Measurements from ENCODE around the gene IDH3G.
A peak's percentile ranks its signal among the peaks of the same experiment; 100 is the strongest.
"Not testable (repeated sequence)": the region's sequence is repeated elsewhere in the genome, so short reads cannot be mapped to it uniquely, and the experiment has no call there.

Gene IDH3G

DNA sequence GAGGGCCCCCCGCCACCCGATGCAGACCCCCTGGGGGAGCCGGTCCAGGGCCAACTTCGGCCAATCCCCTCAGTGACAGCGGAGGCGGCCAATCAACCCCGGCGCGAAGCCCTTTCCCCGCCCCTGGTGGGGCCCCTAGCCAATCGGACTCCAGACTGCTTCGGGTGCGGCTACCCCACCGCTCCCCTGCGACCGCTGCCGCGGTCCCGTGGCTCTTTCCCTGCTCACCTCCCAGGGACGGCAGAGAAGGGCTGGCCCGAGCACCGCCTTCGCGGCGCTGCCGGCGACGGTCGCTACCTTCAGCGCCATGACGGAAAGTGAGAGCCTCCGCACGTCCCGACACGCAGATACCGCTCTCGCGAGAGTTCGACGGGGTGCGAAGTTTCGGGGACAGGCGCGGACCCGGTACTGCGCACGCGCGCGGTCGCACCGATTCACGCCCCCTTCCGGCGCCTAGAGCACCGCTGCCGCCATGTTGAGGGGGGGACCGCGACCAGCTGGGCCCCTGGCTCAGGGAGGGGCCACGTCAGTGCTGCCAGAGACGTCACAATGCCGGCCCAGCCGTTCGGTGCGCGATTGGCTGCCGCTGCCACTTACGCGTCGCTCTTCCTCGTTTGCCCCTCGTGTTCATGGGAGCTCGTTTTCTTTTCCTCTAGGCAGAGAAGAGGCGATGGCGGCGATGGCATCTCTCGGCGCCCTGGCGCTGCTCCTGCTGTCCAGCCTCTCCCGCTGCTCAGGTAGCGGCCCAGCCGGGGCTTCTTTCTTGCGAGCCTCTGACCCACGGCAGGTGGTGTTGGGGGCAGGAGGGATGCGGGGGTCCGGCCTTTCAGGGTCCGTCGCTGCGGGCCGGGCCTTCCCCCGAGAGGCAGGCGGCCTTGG, at the start of gene IDH3G, which contains the start of gene SSR4:
TSS of gene IDH3G (minus strand) at position 358 of the 879 bp plus-strand sequence. CDS start at position 309, 49 bp downstream.
TSS of gene SSR4 (plus strand) at position 651 of the 879 bp plus-strand sequence. CDS start at position 671, 20 bp downstream.
- peak; percentile 73 to 83 for DNase-seq (ENCODE audit: low read depth in 2 of 2, low spot score in 1 of 2)

DNA sequence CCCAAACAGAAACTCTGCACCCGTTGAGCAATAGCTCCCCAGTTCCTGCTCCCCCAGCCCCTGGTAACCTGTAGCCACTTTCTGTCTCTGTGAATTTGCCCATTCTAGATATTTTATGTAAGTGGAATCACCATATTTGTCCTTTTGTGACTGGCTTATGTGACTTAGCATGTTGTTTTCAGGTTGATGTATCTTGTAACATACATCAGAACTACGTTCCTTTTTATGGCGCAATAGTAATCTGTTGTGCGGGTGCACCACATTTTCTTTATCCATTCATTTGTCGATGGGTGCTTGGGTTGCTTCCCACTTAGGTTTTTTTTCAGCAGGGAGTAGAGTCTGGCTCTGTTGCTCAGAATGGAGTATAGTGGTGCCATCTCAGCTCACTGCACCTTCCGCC, 42.7 kb upstream of the IDH3G start:
- no peak for DNase-seq (ENCODE audit: low read depth in 2 of 2, low spot score in 1 of 2)

DNA sequence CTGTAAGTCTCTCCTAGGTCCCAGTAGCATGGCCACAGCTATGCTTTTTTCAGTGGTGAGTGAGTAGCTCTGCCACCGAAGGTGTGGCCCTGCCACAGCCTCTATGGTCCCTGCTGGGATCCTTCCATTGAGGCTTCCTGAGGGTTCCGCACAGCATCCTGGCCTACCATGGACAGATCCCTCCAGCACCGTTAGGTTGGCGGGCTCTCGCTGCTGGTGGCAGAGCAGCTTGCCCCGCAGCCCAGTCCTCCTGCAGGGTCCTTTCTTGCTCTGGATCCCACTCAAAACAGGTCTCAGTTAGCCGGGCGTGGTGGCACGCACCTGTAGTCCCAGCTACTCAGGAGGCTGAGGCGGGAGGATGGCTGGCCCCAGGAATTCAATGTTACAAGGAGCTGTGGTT, 38.6 kb upstream of the IDH3G start:
- DNase-seq (ENCODE audit: low read depth in 2 of 2, low spot score in 1 of 2): no peak

DNA sequence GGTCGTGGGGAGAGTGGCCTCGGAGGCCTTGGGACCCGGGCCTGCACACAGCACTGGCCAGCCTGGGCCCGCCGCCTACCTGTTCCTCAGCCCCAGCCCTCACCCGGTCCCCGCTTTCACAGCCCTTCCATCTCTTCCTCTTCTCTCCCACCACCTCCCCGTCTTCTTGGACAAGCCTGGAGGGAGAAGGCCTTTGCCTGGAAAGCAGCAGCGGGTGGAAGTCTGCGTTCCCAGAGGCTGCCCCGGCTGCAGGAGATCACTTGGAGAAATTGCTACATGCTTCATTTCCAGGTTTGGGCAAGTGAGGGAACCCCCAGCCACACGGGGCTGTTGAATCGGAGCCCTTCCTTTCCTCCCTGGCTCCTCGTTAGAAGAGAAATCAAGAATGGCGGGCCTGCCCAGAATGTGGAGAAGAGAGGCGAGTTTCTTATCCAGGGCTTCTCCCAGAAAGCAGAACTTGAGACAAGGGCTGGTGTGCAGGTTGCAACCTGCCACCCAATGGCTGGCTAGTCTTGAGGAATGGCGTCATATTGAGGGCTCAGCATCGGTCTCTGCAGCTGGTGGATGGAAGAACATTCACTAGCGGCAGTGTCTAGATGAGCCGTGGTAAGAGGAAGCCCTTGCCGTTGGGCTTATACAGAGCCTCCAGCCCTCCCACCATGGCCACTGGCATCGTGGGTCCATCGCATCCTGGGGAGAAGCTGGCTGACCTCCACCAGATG, 37.4 kb upstream of the IDH3G start:
- DNase-seq (ENCODE audit: low read depth in 2 of 2, low spot score in 1 of 2): no peak

DNA sequence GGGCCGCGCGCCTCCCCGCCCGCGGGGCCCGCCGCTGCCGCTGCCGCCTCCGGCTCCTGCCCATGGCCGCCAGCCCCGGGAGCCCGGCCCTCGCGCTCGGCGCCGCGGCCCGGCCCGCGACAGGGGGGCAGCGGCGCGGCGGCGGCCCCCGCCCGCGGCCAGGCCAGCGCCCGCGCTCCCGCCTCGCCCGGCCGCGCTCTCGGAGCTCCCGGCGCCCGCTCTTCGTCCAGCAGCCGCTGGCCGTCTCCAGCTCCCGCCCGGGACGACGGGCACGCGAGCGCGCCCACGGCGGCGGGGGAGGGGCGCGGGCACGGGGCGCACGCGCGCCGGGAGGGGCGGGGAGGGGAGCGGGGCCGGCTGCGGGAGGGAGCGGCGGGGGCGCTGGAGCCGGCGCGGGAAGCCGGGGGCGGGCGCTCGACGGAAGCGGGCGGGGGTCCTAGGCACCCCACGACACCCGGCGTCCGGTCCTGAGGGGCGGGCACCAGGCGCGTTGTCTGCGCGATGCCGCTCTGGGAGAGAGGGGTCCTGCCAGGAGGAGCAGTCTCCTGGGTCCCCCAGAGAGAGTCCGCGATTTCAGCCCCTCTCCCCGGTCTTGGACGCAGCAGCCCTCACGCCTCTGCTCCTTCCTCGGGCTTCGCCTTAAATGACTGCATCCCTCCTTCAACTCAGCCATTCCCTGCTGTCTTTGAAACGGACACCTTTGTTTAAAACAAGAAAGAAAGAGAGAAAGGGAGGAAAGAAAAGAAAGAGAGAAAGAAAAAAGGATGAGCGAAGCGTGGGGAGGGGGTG, 36.7 kb upstream of the IDH3G start:
- no peak for DNase-seq (ENCODE audit: low read depth in 2 of 2, low spot score in 1 of 2)

DNA sequence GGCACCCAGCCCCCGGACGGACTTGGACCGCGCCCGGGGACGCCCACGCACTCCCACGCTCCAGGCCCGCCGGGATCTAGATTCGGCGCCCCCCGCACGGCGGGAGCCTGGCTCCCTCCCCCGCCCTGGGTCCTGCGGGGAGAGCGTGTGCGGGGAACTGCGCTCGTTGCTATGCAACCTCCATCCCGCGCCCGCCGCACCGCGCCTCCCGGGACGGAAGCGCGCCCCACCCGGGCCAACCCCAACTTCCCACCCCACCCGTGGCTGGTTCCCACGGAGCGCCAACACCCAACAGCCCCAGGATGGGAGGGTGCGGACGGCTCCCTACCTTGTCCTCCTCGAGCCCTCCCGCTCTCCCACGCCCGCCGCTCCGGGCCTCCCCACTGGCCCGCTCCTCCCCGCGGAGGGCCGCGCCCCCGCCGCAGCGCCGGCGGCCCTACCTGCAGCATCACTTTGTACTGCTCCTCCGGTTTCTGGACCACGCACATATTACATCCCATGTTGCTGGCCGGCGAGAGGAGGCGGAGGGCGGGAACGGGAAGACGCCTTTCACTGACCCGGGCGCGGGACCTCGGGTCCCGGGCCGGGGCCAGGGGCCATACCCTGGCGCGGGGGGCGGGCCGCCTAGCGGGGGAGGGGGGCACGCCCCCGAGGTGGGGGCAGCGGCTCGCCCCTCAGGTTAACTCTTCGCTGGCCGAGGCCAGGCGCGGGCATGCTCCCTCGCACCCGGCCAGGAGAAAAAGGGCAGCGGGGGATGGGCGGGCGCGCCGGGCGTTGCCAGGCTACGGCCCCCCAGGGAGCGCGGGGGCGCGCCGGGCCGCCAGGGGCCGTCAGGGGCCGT, 35.8 kb upstream of the IDH3G start, which contains the start of gene PDZD4:
TSS of gene PDZD4 (minus strand) at position 746 of the 841 bp plus-strand sequence. CDS start at position 500, 246 bp downstream.
- DNase-seq (ENCODE audit: low read depth in 2 of 2, low spot score in 1 of 2): no peak

DNA sequence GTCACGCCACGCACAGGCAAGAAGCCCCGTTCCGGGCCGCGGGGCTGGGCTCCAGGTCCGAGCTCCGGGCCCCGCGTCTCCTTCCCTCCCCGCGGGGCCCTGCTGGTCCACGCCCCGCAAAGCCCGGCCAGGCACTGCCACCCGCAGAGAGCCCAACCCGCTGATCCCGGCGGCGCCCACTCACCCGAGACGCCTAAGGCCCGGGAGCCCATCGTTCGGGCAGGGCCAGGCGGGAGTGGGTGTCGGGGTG, 35.3 kb upstream of the IDH3G start:
- no peak for DNase-seq (ENCODE audit: low read depth in 2 of 2, low spot score in 1 of 2)

DNA sequence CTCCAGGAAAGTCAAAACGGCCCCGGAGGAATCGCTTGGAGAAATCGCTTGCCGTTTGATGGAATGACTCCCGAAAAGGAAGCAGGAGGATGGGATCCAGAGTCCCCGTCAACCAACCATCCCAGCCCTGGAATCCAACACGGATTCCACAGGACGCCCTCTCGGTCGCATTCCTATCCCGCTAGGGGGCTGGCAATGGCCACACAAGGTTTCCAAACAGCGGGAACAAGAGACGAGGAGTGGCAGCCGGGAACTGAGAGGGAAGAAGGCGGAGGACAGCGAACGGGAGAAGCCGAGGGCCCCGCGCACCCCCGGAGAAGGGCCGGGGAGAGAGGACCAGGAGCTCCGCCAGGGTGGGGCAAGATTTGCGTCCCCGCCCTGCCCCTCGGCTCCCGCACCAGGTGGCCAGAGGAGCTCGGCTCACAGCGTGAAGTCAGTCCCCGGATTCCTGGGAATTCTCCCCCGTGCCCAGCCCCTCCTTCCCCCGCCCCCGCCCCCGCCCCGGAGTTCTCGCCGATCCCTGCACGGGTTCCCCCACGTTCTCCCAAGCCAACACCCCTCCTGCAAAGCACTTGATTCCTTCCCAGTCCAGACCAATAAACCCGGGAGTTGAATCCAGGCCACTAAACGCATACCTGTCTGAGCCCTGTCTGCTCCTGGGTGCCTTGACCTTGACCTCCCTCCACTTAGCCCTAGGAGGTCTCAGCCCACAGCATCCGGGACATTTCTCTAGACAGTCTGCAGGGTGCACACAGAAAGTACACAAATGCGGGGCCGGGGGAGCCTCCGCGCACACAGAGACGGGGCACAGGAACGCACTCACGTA, 34.8 kb upstream of the IDH3G start:
- DNase-seq (ENCODE audit: low read depth in 2 of 2, low spot score in 1 of 2): no peak

DNA sequence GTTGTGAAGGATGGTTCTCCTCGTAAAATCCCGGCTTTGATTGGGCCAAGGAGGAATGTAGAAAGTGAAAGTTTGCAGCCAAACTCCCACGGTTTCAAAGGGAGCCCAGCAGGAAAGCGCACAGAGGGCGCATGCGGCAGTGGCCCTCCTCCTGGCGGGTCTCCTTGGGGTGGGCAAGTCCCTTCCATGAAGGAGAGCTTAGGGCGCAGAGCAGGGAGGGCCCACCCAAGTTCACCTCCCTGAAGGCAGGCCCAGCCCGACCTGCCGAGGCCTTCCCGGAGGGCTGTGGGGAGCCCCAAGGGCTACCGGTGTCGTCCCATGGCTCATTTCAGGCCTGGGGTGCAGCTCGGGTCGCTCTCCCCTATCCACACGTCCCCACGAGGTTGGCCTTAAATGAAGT, 34.1 kb upstream of the IDH3G start:
- DNase-seq (ENCODE audit: low read depth in 2 of 2, low spot score in 1 of 2): no peak

DNA sequence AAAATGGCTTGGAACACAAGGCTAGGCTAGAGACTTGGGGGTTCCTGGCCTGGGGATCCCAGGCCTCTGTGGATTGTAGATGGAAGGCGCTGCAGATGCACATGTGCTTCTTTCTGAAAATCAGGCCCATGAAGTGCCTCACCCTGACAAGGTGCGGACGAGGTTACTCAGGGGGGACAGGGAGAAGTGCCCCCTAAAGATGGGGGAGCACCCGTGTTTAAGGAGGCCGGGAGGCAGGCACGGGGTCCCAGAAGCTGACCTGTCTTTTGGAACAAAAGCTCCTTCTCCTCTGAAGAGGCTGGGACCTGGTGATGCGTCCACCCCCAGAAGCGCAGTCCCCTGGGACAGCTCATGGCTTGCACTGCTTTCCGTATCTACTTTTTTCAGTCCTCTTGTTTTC, 33.7 kb upstream of the IDH3G start:
- no peak for DNase-seq (ENCODE audit: low read depth in 2 of 2, low spot score in 1 of 2)

DNA sequence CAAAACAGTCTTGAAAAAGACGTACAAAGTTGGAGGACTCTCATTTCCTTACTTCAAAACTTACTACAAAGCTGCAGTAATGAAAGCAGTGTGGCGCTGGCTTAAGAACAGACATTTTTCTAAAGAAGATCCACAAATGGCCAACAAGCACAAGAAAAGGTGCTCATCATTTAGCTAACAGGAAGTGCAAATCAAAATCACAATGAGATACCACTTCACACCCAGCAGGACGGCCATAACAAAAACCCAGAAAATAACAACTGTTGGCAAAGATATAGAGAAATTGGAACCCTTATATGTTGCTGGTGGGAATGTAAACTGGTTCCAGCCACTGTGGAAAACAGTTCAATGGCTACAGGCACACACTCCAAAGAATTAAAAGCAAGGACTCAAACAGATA, 32.8 kb upstream of the IDH3G start:
- DNase-seq (ENCODE audit: low read depth in 2 of 2, low spot score in 1 of 2): no peak

DNA sequence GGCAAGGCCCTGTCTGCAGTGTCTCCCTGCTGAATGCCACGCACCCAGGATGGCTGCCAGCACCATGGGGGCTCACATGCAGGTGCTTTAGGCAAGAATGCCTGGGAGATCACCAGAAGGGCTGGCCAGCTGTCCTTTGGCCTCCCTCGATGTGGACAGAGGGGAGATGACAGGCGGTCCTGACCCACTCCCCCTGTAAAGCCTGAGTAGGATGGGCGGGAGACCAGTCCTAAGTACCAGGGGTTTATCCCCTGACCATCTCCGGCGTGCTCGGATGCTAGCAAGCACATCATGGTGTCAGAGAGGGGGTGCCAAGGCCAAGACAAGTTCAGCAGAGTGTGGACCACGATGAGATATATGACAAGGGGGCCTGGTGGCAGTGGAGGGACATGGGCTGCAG, 30.9 kb upstream of the IDH3G start:
- no peak for DNase-seq (ENCODE audit: low read depth in 2 of 2, low spot score in 1 of 2)

DNA sequence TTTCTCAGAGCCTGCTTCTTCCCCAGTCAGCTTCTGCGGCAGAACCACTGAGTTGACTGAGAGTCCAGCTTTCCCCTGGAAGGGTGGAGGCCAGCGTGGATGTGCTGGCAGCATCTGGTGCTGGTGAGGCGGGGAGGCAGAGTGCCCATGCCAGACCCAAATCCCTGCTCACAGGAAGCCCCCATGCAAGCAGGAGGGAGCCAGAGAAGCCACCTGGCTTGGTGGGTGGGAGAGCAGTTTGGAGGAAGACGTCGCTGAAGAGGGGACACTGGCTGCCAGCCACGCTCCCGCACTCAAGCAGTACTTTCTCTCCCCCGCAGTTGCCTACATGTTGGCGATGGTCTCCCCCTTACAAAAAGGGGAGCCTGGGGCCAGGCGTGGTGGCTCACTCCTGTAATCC, 30.2 kb upstream of the IDH3G start:
- DNase-seq (ENCODE audit: low read depth in 2 of 2, low spot score in 1 of 2): no peak

DNA sequence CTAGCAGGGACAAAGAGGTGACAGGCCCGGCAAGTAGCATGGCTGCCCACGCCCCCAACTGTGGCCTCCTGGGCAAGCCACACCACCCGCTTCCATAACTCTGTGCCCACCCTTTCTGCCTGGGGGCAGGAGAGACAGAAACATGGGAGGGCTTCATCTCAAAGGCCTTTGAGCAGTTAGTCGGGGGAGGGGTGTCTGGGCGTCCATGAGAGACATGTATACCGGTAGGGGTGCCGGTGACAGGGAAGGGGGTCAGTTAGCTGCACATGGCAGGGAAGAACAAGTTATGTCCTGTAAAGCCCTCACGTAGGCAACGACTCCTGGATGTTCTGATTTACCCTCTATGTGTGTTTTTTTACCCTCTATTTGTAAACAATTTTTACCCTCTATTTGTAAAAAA, 26.9 kb upstream of the IDH3G start:
- DNase-seq (ENCODE audit: low read depth in 2 of 2, low spot score in 1 of 2): no peak

DNA sequence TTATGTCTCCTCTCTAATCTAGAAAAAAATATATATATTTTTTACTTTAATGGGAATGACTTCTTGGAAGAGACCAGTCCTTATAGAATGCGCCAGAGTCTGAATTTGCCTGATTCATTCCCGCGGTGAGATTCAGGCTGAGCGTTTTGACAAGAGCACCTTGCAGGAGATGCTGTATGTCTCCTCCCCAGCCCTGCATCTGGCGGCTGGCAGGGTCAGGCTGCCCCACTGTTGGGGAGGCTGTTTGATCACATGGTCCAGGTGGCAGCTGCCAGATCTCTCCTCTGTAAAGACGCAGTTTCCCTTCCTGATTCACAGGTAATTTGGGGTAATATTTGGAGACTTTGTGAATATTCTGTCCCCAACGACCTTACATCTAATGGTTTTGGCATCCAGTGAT, 26.4 kb upstream of the IDH3G start:
- DNase-seq (ENCODE audit: low read depth in 2 of 2, low spot score in 1 of 2): no peak

DNA sequence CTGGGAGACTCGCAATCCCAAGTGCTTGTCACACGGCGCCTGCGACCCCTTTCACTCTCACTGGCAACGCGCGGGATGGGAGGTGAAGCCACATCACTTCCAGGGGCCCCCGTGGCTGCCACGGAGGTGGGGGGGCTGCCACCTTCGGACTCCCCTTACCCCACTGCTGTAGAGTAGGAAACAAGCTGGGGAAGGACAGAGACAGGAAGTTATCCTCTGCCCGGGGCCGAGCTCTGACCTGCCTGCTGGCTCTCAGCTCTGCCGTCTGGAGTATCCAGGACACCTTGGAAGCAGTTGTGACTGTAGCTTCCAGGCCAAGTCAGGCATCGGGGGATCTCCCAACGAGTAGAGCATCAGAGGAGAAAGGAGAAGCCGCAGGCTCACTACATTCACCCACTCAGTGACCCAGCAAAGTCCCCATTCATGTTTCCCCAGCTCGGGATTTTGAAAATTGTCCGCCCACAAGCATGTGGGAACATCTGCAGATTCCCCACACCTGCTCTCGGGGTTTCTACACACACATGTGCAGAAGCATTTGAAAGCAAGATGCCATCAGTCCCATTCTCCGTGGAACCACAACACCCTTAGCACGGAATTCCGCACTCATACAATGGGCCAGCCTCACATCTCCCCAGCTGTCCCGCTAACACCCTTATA, 25.3 kb upstream of the IDH3G start:
- DNase-seq (ENCODE audit: low read depth in 2 of 2, low spot score in 1 of 2): no peak

DNA sequence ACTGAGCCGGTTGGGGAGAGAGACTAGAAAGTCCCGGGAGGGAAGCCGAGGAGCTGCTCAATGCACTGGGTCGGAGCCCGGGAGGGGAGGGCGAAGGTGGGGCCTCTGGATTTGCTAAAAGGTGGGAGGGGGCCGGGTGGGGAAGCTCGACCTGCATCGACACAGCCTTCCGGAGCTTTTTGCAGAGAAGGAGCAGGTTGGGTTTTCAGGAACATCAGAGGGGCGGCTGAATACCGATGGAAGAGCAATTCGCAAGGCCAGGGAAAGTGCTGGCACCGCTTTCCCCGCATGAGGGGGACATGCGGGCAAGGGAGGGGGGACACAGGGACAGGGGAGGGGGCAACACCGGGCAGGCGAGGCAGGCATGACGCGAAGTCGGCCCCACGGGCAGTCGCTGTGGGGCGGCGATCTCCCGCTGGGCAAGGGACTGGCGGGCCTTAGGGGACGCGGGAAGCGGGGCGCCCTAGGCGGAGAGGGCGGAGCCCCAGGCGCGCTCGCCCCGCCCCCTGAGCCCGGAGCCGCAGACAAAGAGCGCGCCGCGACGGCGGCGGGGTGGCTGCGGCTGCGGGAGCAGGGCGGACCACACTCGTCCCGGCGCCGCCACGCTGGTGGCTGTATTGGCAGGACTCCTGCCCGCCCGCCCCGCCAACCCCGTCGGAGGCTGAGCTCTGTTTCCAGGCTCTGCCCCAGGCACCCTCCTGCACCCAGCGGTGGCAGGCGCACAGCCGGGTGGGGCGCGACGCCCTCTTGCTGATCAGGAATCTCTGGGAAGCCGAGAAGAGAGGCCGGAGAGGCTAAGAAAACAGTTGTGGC, 24.6 kb upstream of the IDH3G start:
- no peak for DNase-seq (ENCODE audit: low read depth in 2 of 2, low spot score in 1 of 2)

DNA sequence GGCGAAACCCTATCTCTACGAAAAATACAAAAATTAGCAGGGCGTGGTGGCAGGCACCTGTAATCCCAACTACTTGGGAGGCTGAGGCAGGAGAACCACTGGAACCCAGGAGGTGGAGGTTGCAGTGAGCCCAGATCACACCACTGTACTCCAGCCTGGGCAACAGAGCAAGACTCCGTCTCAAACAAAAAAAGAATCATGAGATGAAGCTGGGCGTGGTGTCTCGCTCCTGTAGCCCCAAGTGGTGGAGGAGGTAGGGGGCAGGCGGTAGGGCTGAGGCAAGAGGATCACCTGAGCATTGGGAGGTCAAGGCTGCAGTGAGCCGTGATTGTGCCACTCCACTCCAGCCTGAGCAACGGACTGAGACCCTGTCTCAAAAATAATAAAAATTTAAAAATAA, 23.9 kb upstream of the IDH3G start:
- DNase-seq (ENCODE audit: low read depth in 2 of 2, low spot score in 1 of 2): not testable (repeated sequence)
